GM19043 (cell line): ENCODE data around the gene C1QL2.

Experiments used
- ATAC-seq: cut with Tn5 transposase; IDR thresholded peaks from one replicate; pipeline ENCODE4 v1.9.1; 2021; ENCODE audit warnings: low read depth; ENCODE audit not compliant: unreplicated experiment

Gene C1QL2

GRCh38 chr2:119179991-119180390 is 21.4 kb upstream of the C1QL2 start:
- ATAC-seq: no peak

GRCh38 chr2:119179202-119179601 is 20.7 kb upstream of the C1QL2 start:
- no peak for ATAC-seq

- ATAC-seq: no peak
Measured at GRCh38 chr2:119178776-119179175, 20.2 kb upstream of the C1QL2 start.

- no peak for ATAC-seq
Measured at GRCh38 chr2:119177838-119178190, 19.3 kb upstream of the C1QL2 start.

GRCh38 chr2:119177171-119177837 is 18.8 kb upstream of the C1QL2 start:
- ATAC-seq: no peak

- ATAC-seq: no peak
Measured at GRCh38 chr2:119175517-119175916, 17.0 kb upstream of the C1QL2 start.

- ATAC-seq: no peak
Measured at GRCh38 chr2:119174993-119175347, 16.4 kb upstream of the C1QL2 start.

GRCh38 chr2:119174216-119174992 is 15.9 kb upstream of the C1QL2 start:
- ATAC-seq: peak; percentile 70

- ATAC-seq: no peak
Measured at GRCh38 chr2:119173556-119174060, 15.1 kb upstream of the C1QL2 start.

- ATAC-seq: no peak
Measured at GRCh38 chr2:119170504-119170903, 12.0 kb upstream of the C1QL2 start.

- no peak for ATAC-seq
Measured at GRCh38 chr2:119169717-119170116, 11.2 kb upstream of the C1QL2 start.

- no peak for ATAC-seq
Measured at GRCh38 chr2:119160361-119160990, 1.9 kb upstream of the C1QL2 start.

- ATAC-seq: no peak
Measured at GRCh38 chr2:119157850-119158511, 570 bp downstream of the C1QL2 start.

- no peak for ATAC-seq
Measured at GRCh38 chr2:119156891-119157773, 1.4 kb downstream of the C1QL2 start.

- ATAC-seq: no peak
Measured at GRCh38 chr2:119156105-119156890, 2.3 kb downstream of the C1QL2 start.

- ATAC-seq: no peak
Measured at GRCh38 chr2:119155633-119156032, 2.9 kb downstream of the C1QL2 start.

- no peak for ATAC-seq
Measured at GRCh38 chr2:119154076-119154475, 4.5 kb downstream of the C1QL2 start.

- no peak for ATAC-seq
Measured at GRCh38 chr2:119149611-119150010, 8.9 kb downstream of the C1QL2 start.
